Measurements from ENCODE around the gene PELO.

DNA sequence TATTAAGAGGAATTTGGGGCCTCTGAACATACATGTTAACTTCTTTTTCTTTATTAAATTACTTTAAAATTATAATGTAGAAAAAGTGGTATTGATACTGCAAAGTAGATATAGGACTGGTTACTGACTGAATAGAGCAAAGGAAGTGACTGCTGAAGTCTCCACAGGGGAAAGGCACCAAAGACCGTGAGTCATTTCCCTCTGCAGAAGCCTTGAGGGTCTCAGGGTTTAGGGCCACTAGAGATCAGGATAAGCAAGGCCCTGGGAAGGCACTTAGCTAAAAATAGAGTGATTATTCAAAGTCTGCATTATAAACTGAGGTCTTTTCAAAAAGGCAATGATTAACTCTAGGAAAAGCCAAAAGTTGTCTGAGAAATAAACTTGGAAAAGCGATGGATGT lies 44.7 kb upstream of the PELO start:
- TF ChIP-seq ZFP69B (tag by site-specific recombination; IDR thresholded peaks at IDR 0.05) (no peak), ZNF274 (IDR thresholded peaks at IDR 0.05; ENCODE audit: low read length) (no peak), ZNF274 (tag by site-specific recombination; IDR thresholded peaks at IDR 0.05; ENCODE audit: borderline replicate concordance) (no peak), ZNF266 (tag by site-specific recombination; IDR thresholded peaks at IDR 0.05; ENCODE audit: low read depth) (no peak), ZNF146 (tag by site-specific recombination; IDR thresholded peaks at IDR 0.05) (no peak), ZNF311 (tag by site-specific recombination; IDR thresholded peaks at IDR 0.05; ENCODE audit: borderline replicate concordance) (no peak)
- TF ChIP-seq, protein P1, sequence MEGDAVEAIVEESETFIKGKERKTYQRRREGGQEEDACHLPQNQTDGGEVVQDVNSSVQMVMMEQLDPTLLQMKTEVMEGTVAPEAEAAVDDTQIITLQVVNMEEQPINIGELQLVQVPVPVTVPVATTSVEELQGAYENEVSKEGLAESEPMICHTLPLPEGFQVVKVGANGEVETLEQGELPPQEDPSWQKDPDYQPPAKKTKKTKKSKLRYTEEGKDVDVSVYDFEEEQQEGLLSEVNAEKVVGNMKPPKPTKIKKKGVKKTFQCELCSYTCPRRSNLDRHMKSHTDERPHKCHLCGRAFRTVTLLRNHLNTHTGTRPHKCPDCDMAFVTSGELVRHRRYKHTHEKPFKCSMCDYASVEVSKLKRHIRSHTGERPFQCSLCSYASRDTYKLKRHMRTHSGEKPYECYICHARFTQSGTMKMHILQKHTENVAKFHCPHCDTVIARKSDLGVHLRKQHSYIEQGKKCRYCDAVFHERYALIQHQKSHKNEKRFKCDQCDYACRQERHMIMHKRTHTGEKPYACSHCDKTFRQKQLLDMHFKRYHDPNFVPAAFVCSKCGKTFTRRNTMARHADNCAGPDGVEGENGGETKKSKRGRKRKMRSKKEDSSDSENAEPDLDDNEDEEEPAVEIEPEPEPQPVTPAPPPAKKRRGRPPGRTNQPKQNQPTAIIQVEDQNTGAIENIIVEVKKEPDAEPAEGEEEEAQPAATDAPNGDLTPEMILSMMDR (tag by site-specific recombination; IDR thresholded peaks at IDR 0.05), result no peak

Data from HEK293 (cell line).